Liver (tissue), 9 donors: ENCODE results near the gene RASL10B. TPM values are rescaled to one million over a fixed set of nuclear protein-coding genes. Genes with fewer than 3 reads are reported as not detected.

Experiments
- DNase-seq: peaks from one replicate; pipeline ENCODE4 v3.0.0-alpha.2; 2017; ENCODE audit warnings: low spot score
- H3K27ac ChIP-seq, 2 donors: one replicate each; pipeline ENCODE4 v1.7.0; 2013; ENCODE audit warnings: inconsistent platforms in 2 of 2, low read length in 2 of 2, control low read depth in 1 of 2, low read depth in 1 of 2, mild to moderate bottlenecking in 1 of 2
- H3K27me3 ChIP-seq, 4 donors: one replicate each; pipeline versions ENCODE4 v1.6.1 to v1.7.0; 2013; ENCODE audit warnings: low read length in 3 of 4, inconsistent platforms in 1 of 4, mild to moderate bottlenecking in 1 of 4, moderate library complexity in 1 of 4; ENCODE audit not compliant: control insufficient read depth in 4 of 4, insufficient read depth in 4 of 4
- H3K36me3 ChIP-seq, 4 donors: one replicate each; pipeline versions ENCODE4 v1.6.1 to v1.7.0; 2013; ENCODE audit warnings: low read length in 3 of 4, mild to moderate bottlenecking in 3 of 4, low read depth in 1 of 4, moderate library complexity in 1 of 4; ENCODE audit not compliant: control insufficient read depth in 4 of 4, insufficient read depth in 3 of 4
- H3K4me1 ChIP-seq, 4 donors: one replicate each; pipeline versions ENCODE4 v1.6.1 to v1.7.0; 2013; ENCODE audit warnings: low read length in 3 of 4, mild to moderate bottlenecking in 3 of 4, moderate library complexity in 1 of 4; ENCODE audit not compliant: control insufficient read depth in 4 of 4, insufficient read depth in 4 of 4
- H3K4me3 ChIP-seq, 3 donors: one replicate each; pipeline versions ENCODE4 v1.6.1 to v1.7.0; 2013; ENCODE audit warnings: low read length in 3 of 3, control low read depth in 1 of 3, low read depth in 1 of 3, mild to moderate bottlenecking in 1 of 3
- H3K9ac ChIP-seq, 2 donors: one replicate each; pipeline ENCODE4 v1.7.0; 2013; ENCODE audit warnings: low read length in 2 of 2, mild to moderate bottlenecking in 2 of 2, moderate library complexity in 2 of 2, control low read depth in 1 of 2, low read depth in 1 of 2
- H3K9me3 ChIP-seq, 4 donors: one replicate each; pipeline versions ENCODE4 v1.6.1 to v1.7.0; 2013; ENCODE audit warnings: low read length in 3 of 4; ENCODE audit not compliant: control insufficient read depth in 4 of 4
- EGR1 ChIP-seq, 2 donors: IDR thresholded peaks; 2 replicates each; pipeline ENCODE4 v1.6.1; 2016 to 2018; ENCODE audit warnings: antibody characterized with exemption in 2 of 2, low read depth in 2 of 2
- FOXA1 ChIP-seq: IDR thresholded peaks from 2 replicates; pipeline ENCODE4 v1.6.1; 2016; ENCODE audit warnings: antibody characterized with exemption
- FOXA2 ChIP-seq: IDR thresholded peaks from 2 replicates; pipeline ENCODE4 v1.6.1; 2016; ENCODE audit warnings: antibody characterized with exemption
- GABPA ChIP-seq, 2 donors: IDR thresholded peaks in 1 of 2; conservative IDR thresholded peaks in 1 of 2; 2 replicates each; pipeline ENCODE4 v1.6.1; 2016; ENCODE audit warnings: antibody characterized with exemption in 2 of 2, mild to moderate bottlenecking in 1 of 2, moderate library complexity in 1 of 2
- HNF4A ChIP-seq, 2 donors: conservative IDR thresholded peaks; 2 replicates each; pipeline ENCODE4 v1.6.1; 2016; ENCODE audit warnings: antibody characterized with exemption in 2 of 2, mild to moderate bottlenecking in 2 of 2
- MAX ChIP-seq: IDR thresholded peaks from 2 replicates; pipeline ENCODE4 v1.6.1; 2016; ENCODE audit warnings: antibody characterized with exemption
- NR2F2 ChIP-seq: IDR thresholded peaks from 2 replicates; pipeline ENCODE4 v1.6.1; 2016; ENCODE audit warnings: antibody characterized with exemption
- RAD21 ChIP-seq, 2 donors: IDR thresholded peaks; 2 replicates each; pipeline ENCODE4 v1.6.1; 2016; ENCODE audit warnings: antibody characterized with exemption in 2 of 2, mild to moderate bottlenecking in 2 of 2
- REST ChIP-seq: IDR thresholded peaks from 2 replicates; pipeline ENCODE4 v1.6.1; 2016; ENCODE audit warnings: antibody characterized with exemption, mild to moderate bottlenecking
- RXRA ChIP-seq, 2 donors: IDR thresholded peaks; 2 replicates each; pipeline ENCODE4 v1.6.1; 2017 to 2018; ENCODE audit warnings: antibody characterized with exemption in 2 of 2, mild to moderate bottlenecking in 1 of 2
- SP1 ChIP-seq: IDR thresholded peaks from 2 replicates; pipeline ENCODE4 v1.6.1; 2018; ENCODE audit warnings: antibody characterized with exemption, mild to moderate bottlenecking
- YY1 ChIP-seq: IDR thresholded peaks from 2 replicates; pipeline ENCODE4 v1.6.1; 2016; ENCODE audit warnings: antibody characterized with exemption, mild to moderate bottlenecking
- ZBTB33 ChIP-seq: IDR thresholded peaks from 2 replicates; pipeline ENCODE4 v1.6.1; 2016; ENCODE audit warnings: antibody characterized with exemption
- WGBS: extraction: QIAGEN DNeasy Blood & Tissue Kit; methylation state at CpG from one replicate; pipeline ENCODE4 v1.1.7; 2013; 5-methylcytosine and 5-hydroxymethylcytosine counted together
- polyA plus RNA-seq, 2 donors: library from polyadenylated mRNA; stranded (reverse) in 1 of 2; unstranded in 1 of 2; fragments of 200-250 nt in 1 of 2; fragments of >200 nt in 1 of 2; fragmentation: Nextera tagmentation in 1 of 2; extraction: Ambion mirVana in 1 of 2; gene quantifications; one replicate each; pipeline versions ENCODE4 v1.2.1 to v1.2.3, GENCODE V29; 2013 to 2015
- total RNA-seq, 2 donors: library from RNA; depleted of rRNA; stranded (reverse); fragments of >200 nt; gene quantifications; one replicate each; pipeline ENCODE4 v1.2.3, GENCODE V29; 2014
- TF ChIP-seq, protein P1 (sequence below): fragments of 150-350 bp; IDR thresholded peaks from 2 replicates; pipeline ENCODE4 v1.5.1; 2017; ENCODE audit warnings: improper control_type of control experiment, low read depth, low read length; ENCODE audit not compliant: missing input control
- donor health status: healthy.
- donor health status: healthy.
- donor health status: healthy.
- donor health status: healthy.
- donor health status: healthy.

The RASL10B gene
- total and polyA plus RNA-seq, 4 donors: 0.42 to 3.8 (median 2.2) TPM

- 88% methylated on average over 15 of the region's 15 CpGs for WGBS
- H3K4me3 ChIP-seq: no peak overlapping the region
- no peak for DNase-seq
- no peaks in the 10 kb centered on the region for H3K36me3 ChIP-seq
- no peak for TF ChIP-seq RXRA (IDR thresholded peaks at IDR 0.05)
- no peak for TF ChIP-seq NR2F2
- TF ChIP-seq FOXA2: no peak
- TF ChIP-seq RAD21 (IDR thresholded peaks at IDR 0.05): no peak
- no peak for TF ChIP-seq FOXA1
- TF ChIP-seq SP1: no peak
- TF ChIP-seq HNF4A (conservative IDR thresholded peaks at IDR 0.05): no peak
- no peak for TF ChIP-seq EGR1 (IDR thresholded peaks at IDR 0.05; ENCODE audit: low read depth in 2 of 2)
- no peak for TF ChIP-seq REST
- TF ChIP-seq GABPA (IDR thresholded peaks at IDR 0.05 in 1 of 2, conservative IDR thresholded peaks at IDR 0.05 in 1 of 2): no peak
- TF ChIP-seq YY1: no peak
- TF ChIP-seq, protein P1, sequence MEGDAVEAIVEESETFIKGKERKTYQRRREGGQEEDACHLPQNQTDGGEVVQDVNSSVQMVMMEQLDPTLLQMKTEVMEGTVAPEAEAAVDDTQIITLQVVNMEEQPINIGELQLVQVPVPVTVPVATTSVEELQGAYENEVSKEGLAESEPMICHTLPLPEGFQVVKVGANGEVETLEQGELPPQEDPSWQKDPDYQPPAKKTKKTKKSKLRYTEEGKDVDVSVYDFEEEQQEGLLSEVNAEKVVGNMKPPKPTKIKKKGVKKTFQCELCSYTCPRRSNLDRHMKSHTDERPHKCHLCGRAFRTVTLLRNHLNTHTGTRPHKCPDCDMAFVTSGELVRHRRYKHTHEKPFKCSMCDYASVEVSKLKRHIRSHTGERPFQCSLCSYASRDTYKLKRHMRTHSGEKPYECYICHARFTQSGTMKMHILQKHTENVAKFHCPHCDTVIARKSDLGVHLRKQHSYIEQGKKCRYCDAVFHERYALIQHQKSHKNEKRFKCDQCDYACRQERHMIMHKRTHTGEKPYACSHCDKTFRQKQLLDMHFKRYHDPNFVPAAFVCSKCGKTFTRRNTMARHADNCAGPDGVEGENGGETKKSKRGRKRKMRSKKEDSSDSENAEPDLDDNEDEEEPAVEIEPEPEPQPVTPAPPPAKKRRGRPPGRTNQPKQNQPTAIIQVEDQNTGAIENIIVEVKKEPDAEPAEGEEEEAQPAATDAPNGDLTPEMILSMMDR: no peak
- no peak for TF ChIP-seq ZBTB33
- no peak for TF ChIP-seq MAX
- no peak overlapping the region for H3K9ac ChIP-seq
- H3K27ac ChIP-seq: no peak overlapping the region
- no peaks in the 10 kb centered on the region for H3K9me3 ChIP-seq
- peaks cover 0 to 5% (median 2%) of the 10 kb centered on the region in 4 donors for H3K27me3 ChIP-seq
- H3K4me1 ChIP-seq: peaks cover 2 to 13% (median 5%) of the 10 kb centered on the region in 4 donors
Observed at GRCh38 chr17:35745749-35746320, 14.4 kb downstream of the RASL10B start.

- Histone ChIP-seq H3K4me3 (no peak overlapping the region), H3K36me3 (no peaks in the 10 kb centered on the region), H3K27me3 (no peaks in the 10 kb centered on the region), H3K4me1 (peaks cover 0 to 5% (median 0%) of the 10 kb centered on the region in 4 donors), H3K9me3 (no peaks in the 10 kb centered on the region), H3K9ac (no peak overlapping the region), H3K27ac (no peak overlapping the region)
- WGBS: 22% methylated on average over 12 of the region's 12 CpGs
- peak; percentile 80 for DNase-seq
- TF ChIP-seq RXRA (IDR thresholded peaks at IDR 0.05) (no peak), YY1 (no peak), RAD21 (IDR thresholded peaks at IDR 0.05) (peak; percentile 98), NR2F2 (no peak)
- TF ChIP-seq, protein P1: peak; percentile 93
Observed at GRCh38 chr17:35747540-35748017, 16.1 kb downstream of the RASL10B start.
